Cardiac muscle cell (in vitro differentiated cells and primary cell): ENCODE data around the gene CBX2. TPM values are rescaled to one million over a fixed set of nuclear protein-coding genes. Genes with fewer than 3 reads are reported as not detected.

Source experiments
- DNase-seq, 2 donors: peaks; one replicate each; pipeline versions ENCODE4 v3.0.0 to v3.0.0-alpha.2; 2010 to 2017; ENCODE audit warnings: low read depth in 1 of 2, low spot score in 1 of 2
- H3K27ac ChIP-seq: fragments of 200-600 bp; sonication (generic); 2 replicates; pipeline ENCODE4 v1.5.1; 2016
- H3K27me3 ChIP-seq: fragments of 200-600 bp; sonication (generic); 2 replicates; pipeline ENCODE4 v1.6.0; 2016; ENCODE audit warnings: control low read depth
- H3K36me3 ChIP-seq: fragments of 200-600 bp; sonication (generic); 2 replicates; pipeline ENCODE4 v1.5.1; 2016; ENCODE audit warnings: control low read depth
- H3K4me1 ChIP-seq: fragments of 200-600 bp; sonication (generic); 2 replicates; pipeline ENCODE4 v1.8.1; 2017; ENCODE audit warnings: low read depth, mild to moderate bottlenecking, mixed run types
- H3K4me3 ChIP-seq: fragments of 200-600 bp; sonication (generic); 2 replicates; pipeline ENCODE4 v1.5.1; 2016; ENCODE audit warnings: mild to moderate bottlenecking
- H3K9me3 ChIP-seq: fragments of 200-600 bp; sonication (generic); 2 replicates; pipeline ENCODE4 v1.5.1; 2017; ENCODE audit warnings: low read depth, mild to moderate bottlenecking, control low read depth
- polyA plus RNA-seq: library from polyadenylated mRNA; unstranded; fragments of >200 nt; fragmentation: Nextera tagmentation; extraction: Ambion mirVana; gene quantifications from 2 replicates; pipeline ENCODE4 v1.2.1, GENCODE V29; 2016
- total RNA-seq: library from RNA; depleted of rRNA; stranded (reverse); fragments of >200 nt; gene quantifications from 2 replicates; pipeline ENCODE4 v1.2.3, GENCODE V29; 2016
- TF ChIP-seq, protein P1 (sequence below): IDR thresholded peaks from 2 replicates; pipeline ENCODE4 v1.5.1; 2012; ENCODE audit warnings: low read depth, mild to moderate bottlenecking, low read length

Gene CBX2
- total and polyA plus RNA-seq, 2 experiments from 2014 or later: 25.8 to 51.1 TPM

DNA sequence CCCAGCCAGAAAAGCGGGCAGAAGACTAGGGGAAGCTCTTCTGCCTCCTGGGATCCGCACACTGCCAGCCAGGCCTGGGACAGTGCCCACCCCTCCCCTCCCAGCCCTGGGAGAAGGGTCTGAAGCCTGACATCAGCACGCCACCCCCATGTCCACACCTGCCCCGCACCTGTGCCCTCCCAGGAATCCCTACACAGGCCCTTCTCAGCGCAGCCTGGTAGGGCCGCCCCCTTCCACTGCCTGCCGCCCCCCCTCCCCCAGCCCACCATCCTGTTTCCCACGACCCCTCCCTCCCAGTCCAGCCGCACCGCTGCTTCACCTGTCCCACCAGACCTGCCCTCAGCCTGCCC, 36.6 kb upstream of the CBX2 start:
- no peak overlapping the region for H3K27ac ChIP-seq
- H3K4me1 ChIP-seq: peaks cover 5% of the 10 kb centered on the region
- H3K9me3 ChIP-seq: no peaks in the 10 kb centered on the region
- H3K4me3 ChIP-seq: peak overlapping the region; percentile 17
- TF ChIP-seq, protein P1, sequence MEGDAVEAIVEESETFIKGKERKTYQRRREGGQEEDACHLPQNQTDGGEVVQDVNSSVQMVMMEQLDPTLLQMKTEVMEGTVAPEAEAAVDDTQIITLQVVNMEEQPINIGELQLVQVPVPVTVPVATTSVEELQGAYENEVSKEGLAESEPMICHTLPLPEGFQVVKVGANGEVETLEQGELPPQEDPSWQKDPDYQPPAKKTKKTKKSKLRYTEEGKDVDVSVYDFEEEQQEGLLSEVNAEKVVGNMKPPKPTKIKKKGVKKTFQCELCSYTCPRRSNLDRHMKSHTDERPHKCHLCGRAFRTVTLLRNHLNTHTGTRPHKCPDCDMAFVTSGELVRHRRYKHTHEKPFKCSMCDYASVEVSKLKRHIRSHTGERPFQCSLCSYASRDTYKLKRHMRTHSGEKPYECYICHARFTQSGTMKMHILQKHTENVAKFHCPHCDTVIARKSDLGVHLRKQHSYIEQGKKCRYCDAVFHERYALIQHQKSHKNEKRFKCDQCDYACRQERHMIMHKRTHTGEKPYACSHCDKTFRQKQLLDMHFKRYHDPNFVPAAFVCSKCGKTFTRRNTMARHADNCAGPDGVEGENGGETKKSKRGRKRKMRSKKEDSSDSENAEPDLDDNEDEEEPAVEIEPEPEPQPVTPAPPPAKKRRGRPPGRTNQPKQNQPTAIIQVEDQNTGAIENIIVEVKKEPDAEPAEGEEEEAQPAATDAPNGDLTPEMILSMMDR: no peak
- DNase-seq: no peak
- no peaks in the 10 kb centered on the region for H3K36me3 ChIP-seq
- peaks cover 28% of the 10 kb centered on the region for H3K27me3 ChIP-seq

DNA sequence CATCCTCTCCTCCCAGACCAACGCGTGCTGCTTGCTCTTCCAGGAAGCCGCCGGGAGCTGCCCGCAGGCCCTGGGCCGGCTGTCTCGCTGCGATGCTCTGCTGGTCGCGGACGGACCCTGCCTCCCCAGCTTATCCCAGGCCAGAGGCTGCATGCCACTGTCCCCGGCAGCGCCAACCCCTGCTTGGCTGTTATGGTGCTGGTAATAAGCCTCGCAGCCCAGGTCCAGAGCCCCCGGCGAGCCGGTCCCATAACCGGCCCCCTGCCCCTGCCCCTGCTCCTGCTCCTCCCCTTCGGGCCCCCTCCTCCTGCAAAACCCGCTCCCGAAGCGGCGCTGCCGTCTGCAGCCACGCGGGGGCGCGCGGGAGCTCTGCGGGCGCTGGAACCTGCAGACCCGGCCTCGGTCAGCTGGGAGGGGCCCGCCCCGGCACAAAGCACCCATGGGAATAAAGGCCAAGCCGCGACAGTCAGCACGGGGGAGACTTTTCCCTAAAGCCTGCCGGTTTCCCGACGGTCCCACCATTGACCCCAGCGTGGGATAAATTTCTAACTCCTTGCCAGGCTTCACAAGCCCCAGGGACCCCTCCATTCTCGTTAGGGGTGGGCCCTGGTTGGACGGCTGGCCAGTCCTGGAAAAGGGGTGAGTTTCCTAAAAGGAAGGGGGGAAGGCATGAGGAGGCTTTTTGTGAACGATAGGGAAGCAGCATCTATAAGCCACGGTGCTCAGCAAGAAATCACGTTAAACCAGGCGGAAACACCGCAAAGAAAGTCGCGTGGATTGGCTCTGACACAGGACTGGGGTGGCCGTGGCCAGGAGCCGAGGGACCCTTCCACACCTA, 36.0 kb upstream of the CBX2 start:
- Histone ChIP-seq H3K27ac (no peak overlapping the region), H3K4me3 (peak overlapping the region; percentile 17), H3K4me1 (peaks cover 5% of the 10 kb centered on the region), H3K9me3 (no peaks in the 10 kb centered on the region), H3K27me3 (peaks cover 34% of the 10 kb centered on the region), H3K36me3 (no peaks in the 10 kb centered on the region)
- DNase-seq: peak; percentile 54 to 79
- TF ChIP-seq, protein P1: peak; percentile 93

DNA sequence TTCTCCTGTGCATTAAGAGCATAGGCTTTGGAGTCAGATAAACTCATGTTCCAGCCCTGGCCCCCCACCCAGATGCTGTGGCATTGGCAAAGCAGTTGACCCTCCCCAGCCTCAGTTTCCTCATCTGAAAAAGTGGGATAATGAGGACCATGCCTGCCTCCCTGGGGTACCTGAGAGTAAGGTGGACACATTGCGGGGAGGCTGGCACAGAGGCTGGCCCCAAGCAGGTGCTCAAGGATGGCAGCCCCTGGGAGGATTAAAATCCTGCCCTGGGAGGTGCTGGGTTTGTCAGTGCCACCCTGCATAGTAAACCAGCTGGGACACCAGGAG, 35.4 kb upstream of the CBX2 start:
- no peak for DNase-seq
- Histone ChIP-seq H3K4me1 (peaks cover 5% of the 10 kb centered on the region), H3K36me3 (no peaks in the 10 kb centered on the region), H3K27me3 (peaks cover 40% of the 10 kb centered on the region), H3K4me3 (no peak overlapping the region), H3K9me3 (no peaks in the 10 kb centered on the region), H3K27ac (no peak overlapping the region)
- TF ChIP-seq, protein P1: no peak

DNA sequence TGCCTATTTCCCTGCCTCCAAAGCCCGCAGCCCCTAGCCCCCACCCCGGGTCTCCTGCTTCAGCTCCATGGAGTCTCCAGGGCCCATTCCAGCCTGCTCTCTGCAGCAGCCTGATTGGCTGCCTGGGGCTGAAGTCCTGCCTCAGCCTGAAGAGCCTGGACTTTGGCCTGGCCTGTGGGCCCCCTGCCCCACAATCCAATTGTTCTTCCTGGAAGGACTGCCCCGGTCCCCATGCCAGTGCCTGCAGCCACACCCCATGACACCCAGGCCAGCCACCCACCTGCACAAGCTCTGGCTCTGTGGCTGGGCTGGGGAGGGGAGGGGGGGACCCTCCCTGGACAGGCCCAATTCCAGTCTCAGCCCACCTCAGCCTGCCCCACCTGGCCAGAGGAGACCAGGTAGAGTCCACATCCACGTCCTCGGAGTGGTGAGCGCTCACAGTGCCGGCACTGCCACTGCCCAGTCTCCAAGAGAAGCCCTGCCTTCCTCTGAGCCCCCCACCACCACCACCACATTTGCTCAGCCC, 34.9 kb upstream of the CBX2 start:
- no peak overlapping the region for H3K27ac ChIP-seq
- no peak overlapping the region for H3K4me3 ChIP-seq
- peaks cover 44% of the 10 kb centered on the region for H3K27me3 ChIP-seq
- H3K4me1 ChIP-seq: peaks cover 5% of the 10 kb centered on the region
- H3K9me3 ChIP-seq: no peaks in the 10 kb centered on the region
- no peak for DNase-seq
- H3K36me3 ChIP-seq: no peaks in the 10 kb centered on the region
- TF ChIP-seq, protein P1: no peak

DNA sequence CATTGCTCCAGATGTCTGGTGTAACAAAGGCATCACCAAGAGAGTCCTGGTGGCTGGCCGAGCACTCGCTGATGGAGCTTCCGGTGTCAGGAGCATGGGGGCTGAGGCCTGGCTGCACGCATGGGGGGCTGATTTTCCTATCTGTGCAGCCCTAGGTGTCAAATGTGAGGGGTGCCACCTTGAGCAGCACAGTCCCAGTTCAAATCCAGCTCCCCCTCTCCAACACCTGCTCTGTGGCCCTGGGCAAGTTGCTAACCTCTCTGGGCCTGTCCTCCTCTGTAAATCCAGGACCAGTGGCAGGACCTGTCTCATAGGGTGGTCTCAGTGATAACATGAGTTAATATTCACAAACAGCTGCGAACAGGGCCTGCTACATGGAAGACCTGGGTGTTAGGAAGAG, 34.3 kb upstream of the CBX2 start:
- DNase-seq: no peak
- Histone ChIP-seq H3K9me3 (no peaks in the 10 kb centered on the region), H3K36me3 (no peaks in the 10 kb centered on the region), H3K4me3 (no peak overlapping the region), H3K27ac (no peak overlapping the region), H3K4me1 (peaks cover 5% of the 10 kb centered on the region), H3K27me3 (peaks cover 50% of the 10 kb centered on the region)
- TF ChIP-seq, protein P1: no peak
